Activated T-cell treated with anti-CD3 and anti-CD28 coated beads for 48 hours (primary cell): Measurements from ENCODE around the gene TTC23L.

Experiments used
- DNase-seq: peaks from one replicate; pipeline ENCODE4 v3.0.0-alpha.2; 2020; ENCODE audit warnings: low read depth

The TTC23L gene

DNA sequence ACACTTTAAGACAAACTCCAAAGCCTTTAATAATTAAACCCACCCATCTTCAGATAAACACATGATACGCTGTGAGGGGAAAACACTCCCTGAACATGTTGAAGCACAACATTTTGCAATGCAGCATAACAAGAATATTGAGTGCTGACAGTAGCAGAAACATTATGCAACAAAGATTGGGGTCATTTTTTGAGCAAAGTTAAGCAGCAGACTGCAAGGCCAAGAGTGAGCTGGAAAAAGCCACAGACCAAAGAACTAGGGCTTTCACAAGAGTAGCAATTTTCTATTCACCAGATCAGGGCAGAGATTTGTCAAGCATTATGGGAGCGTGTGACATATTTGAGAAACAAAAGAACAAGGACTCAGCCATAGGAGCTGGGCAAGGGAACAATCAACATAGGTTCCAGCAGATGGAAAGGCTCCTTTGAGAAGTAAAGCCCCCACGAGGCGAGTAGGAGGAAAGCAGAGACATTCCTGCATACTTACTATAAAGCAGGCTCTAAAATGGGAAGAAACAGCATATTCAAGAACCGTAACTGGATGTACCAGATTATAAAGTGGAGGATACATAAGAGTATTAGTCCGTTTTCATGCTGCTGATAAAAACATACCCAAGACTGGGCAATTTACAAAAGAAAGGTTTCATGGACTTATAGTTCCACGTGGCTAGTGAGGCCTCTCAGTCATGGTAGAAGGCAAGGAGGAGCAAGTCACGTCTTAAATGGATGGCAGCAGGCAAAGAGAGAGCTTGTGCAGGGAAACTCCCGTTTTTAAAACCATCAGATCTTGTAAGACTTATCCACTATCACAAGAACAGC, 4.8 kb upstream of the TTC23L start:
- no peak for DNase-seq

DNA sequence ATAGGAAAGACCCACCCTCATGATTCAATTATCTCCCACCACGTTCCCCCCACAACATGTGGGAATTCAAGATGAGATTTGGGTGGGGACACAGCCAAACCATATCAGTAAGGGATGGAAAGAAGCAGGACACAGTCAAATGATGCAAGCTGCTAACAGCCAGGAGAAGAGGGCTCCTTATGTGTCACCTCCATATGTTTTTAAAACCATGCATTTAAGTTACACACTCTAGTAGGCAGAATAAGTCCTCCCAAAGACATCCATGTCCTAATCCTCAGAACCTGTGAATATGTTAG, 4.2 kb upstream of the TTC23L start:
- no peak for DNase-seq

DNA sequence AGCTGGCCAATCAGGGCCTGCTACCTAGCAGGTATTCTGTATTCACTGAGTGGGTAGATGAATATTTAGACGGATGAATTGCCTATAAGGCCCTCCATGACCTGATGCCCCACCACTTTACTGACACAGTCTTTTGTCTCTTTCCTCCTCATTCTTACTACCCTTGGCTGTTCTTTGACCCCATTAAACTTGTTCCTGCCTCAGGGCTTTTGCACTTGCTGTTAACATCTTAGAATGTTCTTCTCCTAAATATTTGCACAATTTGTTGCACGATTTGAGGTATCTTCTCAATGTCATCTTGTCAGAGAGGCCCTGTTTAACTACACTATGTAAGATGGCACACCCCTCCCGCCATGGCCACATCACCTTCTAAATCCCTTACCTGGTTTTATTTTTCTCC, 3.3 kb upstream of the TTC23L start:
- DNase-seq: no peak

- DNase-seq: no peak
Observed at GRCh38 chr5:34841816-34842215, 2.9 kb downstream of the TTC23L start.

GRCh38 chr5:34842554-34842953, 3.6 kb downstream of the TTC23L start:
- DNase-seq: no peak

- DNase-seq: no peak
Observed at GRCh38 chr5:34843497-34843896, 4.5 kb downstream of the TTC23L start.

- no peak for DNase-seq
Observed at GRCh38 chr5:34844106-34844505, 5.1 kb downstream of the TTC23L start.

DNA sequence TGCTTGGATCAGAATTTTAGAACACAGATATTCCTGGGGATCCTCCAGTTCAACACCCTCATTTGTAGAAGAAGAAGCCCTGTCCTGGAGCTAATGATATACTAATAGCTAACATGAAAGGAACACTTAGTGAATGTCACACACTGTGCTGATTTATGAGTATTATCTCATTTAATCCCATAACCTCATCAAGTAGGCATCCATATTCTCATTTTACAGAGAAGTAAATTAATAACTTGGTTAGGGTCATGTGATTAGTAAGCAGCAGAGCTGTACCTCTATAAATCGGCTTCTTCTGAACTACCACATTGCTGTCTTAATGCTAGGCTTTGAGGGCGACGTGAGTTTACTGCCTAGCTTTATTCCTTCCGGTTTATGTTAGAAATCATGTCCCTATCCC, 6.0 kb downstream of the TTC23L start:
- DNase-seq: no peak

GRCh38 chr5:34847056-34847455, 8.1 kb downstream of the TTC23L start:
- DNase-seq: no peak

- DNase-seq: no peak
Observed at GRCh38 chr5:34847552-34847951, 8.6 kb downstream of the TTC23L start.

GRCh38 chr5:34848230-34848629, 9.3 kb downstream of the TTC23L start:
- DNase-seq: no peak

GRCh38 chr5:34849253-34849652, 10.3 kb downstream of the TTC23L start:
- DNase-seq: no peak

GRCh38 chr5:34854459-34855174, 15.7 kb downstream of the TTC23L start:
- DNase-seq: no peak

DNA sequence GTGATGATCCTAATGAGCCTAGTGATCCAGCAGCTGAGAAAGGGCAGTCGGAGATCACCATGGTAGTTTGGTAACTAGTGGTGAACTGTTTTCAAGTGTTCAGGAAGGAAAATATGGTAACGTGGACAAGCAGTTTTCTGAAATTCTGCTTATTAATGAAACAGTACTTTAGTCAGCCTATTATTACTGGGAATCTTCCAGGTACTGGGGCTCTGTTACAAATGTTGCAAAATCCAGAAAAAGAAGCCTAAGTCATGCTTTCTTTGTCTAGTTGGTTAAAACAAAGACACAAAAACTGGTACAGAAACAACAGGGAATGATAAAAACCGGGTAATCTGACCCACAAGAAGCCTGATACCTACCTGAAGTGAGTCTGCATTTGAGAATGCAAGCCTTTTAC, 18.2 kb downstream of the TTC23L start:
- no peak for DNase-seq

- DNase-seq: no peak
Observed at GRCh38 chr5:34857894-34858293, 18.9 kb downstream of the TTC23L start.

- DNase-seq: no peak
Observed at GRCh38 chr5:34858790-34859189, 19.8 kb downstream of the TTC23L start.

DNA sequence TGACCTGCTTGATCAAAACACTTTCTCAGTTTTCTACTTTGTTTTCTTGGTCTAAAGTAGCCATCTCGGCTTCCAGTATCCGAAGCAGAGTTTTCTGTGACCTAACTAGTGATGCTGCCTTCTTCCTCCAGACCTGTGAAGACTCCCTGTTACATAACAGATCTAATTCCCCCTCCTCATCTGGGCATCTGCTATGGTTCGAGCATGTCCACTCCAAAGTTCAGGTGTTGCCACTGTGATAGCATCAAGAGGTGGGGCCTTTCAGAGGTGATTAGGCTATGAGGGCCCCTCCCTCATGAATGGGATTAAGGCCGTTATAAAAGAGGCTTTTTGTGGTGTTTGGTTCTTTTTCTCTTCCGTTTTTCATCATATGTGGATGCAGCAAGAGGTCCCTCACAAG, 20.3 kb downstream of the TTC23L start:
- DNase-seq: no peak

GRCh38 chr5:34863946-34864345, 25.0 kb downstream of the TTC23L start:
- DNase-seq: no peak

- DNase-seq: no peak
Observed at GRCh38 chr5:34865091-34865490, 26.1 kb downstream of the TTC23L start.

DNA sequence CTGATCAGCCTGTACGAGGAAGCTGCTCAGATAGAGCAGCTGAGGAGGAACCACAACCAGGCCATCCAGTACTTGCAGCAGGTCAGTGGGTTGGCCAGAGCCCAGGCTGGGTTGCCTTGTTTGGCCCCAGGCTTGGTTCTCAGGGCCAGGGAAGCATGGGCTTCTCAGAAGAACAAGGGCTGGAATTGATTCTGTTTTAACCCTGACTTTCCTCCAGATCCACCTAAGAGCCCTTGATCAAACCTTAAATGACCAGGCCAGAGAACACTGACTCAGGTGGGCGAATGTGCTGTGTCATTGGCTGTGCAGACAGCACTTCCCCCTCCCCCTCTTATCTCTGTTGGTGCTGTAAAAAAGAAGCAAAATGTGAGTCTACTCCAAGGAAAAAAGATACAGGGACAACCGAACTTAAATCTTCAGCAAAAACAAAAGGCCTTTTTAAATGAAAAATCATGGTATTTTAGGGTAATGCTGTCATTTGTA, 28.1 kb downstream of the TTC23L start:
- DNase-seq: no peak

DNA sequence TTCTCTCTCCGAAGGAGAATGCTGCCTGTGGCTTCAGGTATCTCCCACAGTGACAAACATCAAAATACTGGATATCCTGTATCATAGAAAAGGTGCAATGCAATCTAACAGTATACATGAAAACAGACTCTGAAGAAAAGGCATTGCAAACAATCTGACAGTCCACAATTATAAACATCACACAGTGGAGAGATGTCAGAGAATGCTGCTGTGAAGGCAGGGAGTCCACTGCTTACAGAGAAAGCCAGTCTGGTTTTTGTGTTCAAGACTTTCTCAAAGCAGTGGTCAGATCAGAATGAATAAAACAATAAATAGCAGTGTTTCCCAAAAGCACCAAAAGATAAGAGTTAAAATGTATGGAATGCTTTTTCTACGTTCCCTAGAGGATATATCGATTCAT, 28.7 kb downstream of the TTC23L start:
- no peak for DNase-seq

GRCh38 chr5:34868791-34869190, 29.8 kb downstream of the TTC23L start:
- no peak for DNase-seq

- DNase-seq: no peak
Observed at GRCh38 chr5:34869256-34869655, 30.3 kb downstream of the TTC23L start.

DNA sequence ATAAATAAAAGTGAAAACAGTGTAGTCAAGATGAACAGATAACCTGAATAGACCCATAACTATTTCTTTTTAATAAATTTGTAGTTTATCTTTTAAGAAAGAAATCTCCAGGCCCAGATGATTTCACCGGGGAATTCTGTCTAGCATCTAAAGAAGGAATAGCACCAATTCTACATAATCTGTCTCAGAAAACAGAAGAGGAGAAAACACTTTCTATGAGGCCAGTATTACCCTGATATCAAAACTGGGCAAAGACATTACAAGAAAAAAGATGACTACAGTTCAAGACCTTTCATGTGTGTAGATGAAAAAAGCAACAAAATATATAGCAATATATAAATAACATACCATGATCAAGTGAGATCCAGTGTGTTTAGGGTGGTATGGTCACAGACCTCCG, 31.4 kb downstream of the TTC23L start:
- no peak for DNase-seq
